CD4-positive, CD25-positive, alpha-beta regulatory T cell (primary cell): Measurements from ENCODE around the gene ATP9B. TPM values are rescaled to one million over a fixed set of nuclear protein-coding genes. Genes with fewer than 3 reads are reported as not detected.

Source experiments
- ATAC-seq, 2 donors: fragments of 150-1000 bp; cut with Tn5 transposase; one replicate each; pipeline ENCODE4 v1.10.0; 2021; ENCODE audit warnings: low read depth in 2 of 2, moderate number of reproducible peaks in 2 of 2, moderate library complexity in 1 of 2
- DNase-seq, 3 donors: peaks; one replicate each; pipeline versions ENCODE4 v3.0.0 to v3.0.0-alpha.2; 2012 to 2022; ENCODE audit warnings: mixed read lengths in 1 of 3
- H3K27ac ChIP-seq: one replicate; pipeline ENCODE4 v1.7.0; 2013; ENCODE audit warnings: mild to moderate bottlenecking, low read length; ENCODE audit not compliant: insufficient read depth, poor library complexity, severe bottlenecking
- H3K27me3 ChIP-seq: one replicate; pipeline ENCODE4 v1.7.0; 2013; ENCODE audit warnings: low read length; ENCODE audit not compliant: control insufficient read depth, insufficient read depth
- H3K36me3 ChIP-seq: one replicate; pipeline ENCODE4 v1.7.0; 2013; ENCODE audit warnings: mild to moderate bottlenecking, low read length, moderate library complexity; ENCODE audit not compliant: control insufficient read depth, insufficient read depth
- H3K4me1 ChIP-seq: 2 replicates; pipeline ENCODE4 v1.7.0; 2013; ENCODE audit warnings: mild to moderate bottlenecking, low read length; ENCODE audit not compliant: insufficient read depth, control insufficient read depth, poor library complexity, severe bottlenecking
- H3K4me3 ChIP-seq: one replicate; pipeline ENCODE4 v1.7.0; 2013; ENCODE audit warnings: low read depth, mild to moderate bottlenecking, low read length, moderate library complexity
- H3K9me3 ChIP-seq, 2 experiments: 1 replicate in 1 of 2; 2 replicates in 1 of 2; pipeline ENCODE4 v1.7.0; 2013; ENCODE audit warnings: low read length in 2 of 2, mild to moderate bottlenecking in 1 of 2, moderate library complexity in 1 of 2; ENCODE audit not compliant: control insufficient read depth in 2 of 2
- H3K27ac Mint-ChIP-seq, 3 donors: one replicate each; pipeline ENCODE4 v1.8.0; 2020 to 2022; ENCODE audit warnings: mild to moderate bottlenecking in 3 of 3, mixed read lengths in 3 of 3, moderate library complexity in 2 of 3
- H3K27me3 Mint-ChIP-seq: one replicate; pipeline ENCODE4 v1.8.0; 2022; ENCODE audit warnings: mild to moderate bottlenecking, mixed read lengths
- H3K36me3 Mint-ChIP-seq: one replicate; pipeline ENCODE4 v1.8.0; 2020; ENCODE audit warnings: mixed read lengths
- H3K4me1 Mint-ChIP-seq, 4 donors: one replicate each; pipeline ENCODE4 v1.8.0; 2020 to 2022; ENCODE audit warnings: mixed read lengths in 4 of 4, mild to moderate bottlenecking in 1 of 4
- H3K4me3 Mint-ChIP-seq, 4 donors: one replicate each; pipeline ENCODE4 v1.8.0; 2020 to 2022; ENCODE audit warnings: mild to moderate bottlenecking in 4 of 4, mixed read lengths in 4 of 4, moderate library complexity in 3 of 4
- H3K9me3 Mint-ChIP-seq, 7 donors: one replicate each; pipeline ENCODE4 v1.8.0; 2020 to 2022; ENCODE audit warnings: mixed read lengths in 7 of 7, mild to moderate bottlenecking in 3 of 7, moderate library complexity in 2 of 7
- polyA plus RNA-seq, 4 donors: library from polyadenylated mRNA; unstranded; fragments of 300-500 nt; fragmentation: Illumina TruSeq; gene quantifications; one replicate each; pipeline ENCODE4 v1.2.3, GENCODE V29; 2021
- total RNA-seq: library from RNA; stranded (reverse); gene quantifications from one replicate; pipeline ENCODE4 v1.2.3, GENCODE V29; 2022

ATP9B gene
- total and polyA plus RNA-seq, 5 donors from 2014 or later = 14.1 to 75.3 (median 17.6) TPM

- Histone ChIP-seq H3K4me3 (no peak overlapping the region), H3K27me3 (no peaks in the 10 kb centered on the region), H3K4me1 (no peaks in the 10 kb centered on the region), H3K36me3 (peaks cover 13% of the 10 kb centered on the region), H3K9me3 (no peaks in the 10 kb centered on the region), H3K27ac (no peak overlapping the region)
- peak overlapping the region in 1 of 4 donors; percentile 19 for H3K4me3 Mint-ChIP-seq
- H3K27me3 Mint-ChIP-seq = no peaks in the 10 kb centered on the region
- H3K36me3 Mint-ChIP-seq = peaks cover 31% of the 10 kb centered on the region
- peak in 1 of 3 donors; percentile 37 for DNase-seq
- H3K9me3 Mint-ChIP-seq = no peaks in the 10 kb centered on the region
- H3K27ac Mint-ChIP-seq = peak overlapping the region; percentile 69 to 83 (median 76)
- ATAC-seq = peak; percentile 58 to 74
- H3K4me1 Mint-ChIP-seq = peaks cover 6 to 23% (median 13%) of the 10 kb centered on the region in 4 donors
Measured at GRCh38 chr18:79368681-79369080, 299.5 kb downstream of the ATP9B start.

GRCh38 chr18:79371561-79372121, 302.4 kb downstream of the ATP9B start:
- H3K27ac Mint-ChIP-seq = peak overlapping the region; percentile 57 to 86 (median 75)
- Histone ChIP-seq H3K9me3 (no peaks in the 10 kb centered on the region), H3K36me3 (peaks cover 11% of the 10 kb centered on the region), H3K27me3 (no peaks in the 10 kb centered on the region), H3K4me3 (no peak overlapping the region), H3K27ac (no peak overlapping the region), H3K4me1 (no peaks in the 10 kb centered on the region)
- ATAC-seq (peak in 1 of 2 donors; percentile 29), DNase-seq (peak in 1 of 3 donors; percentile 40)
- no peak overlapping the region for H3K4me3 Mint-ChIP-seq
- no peaks in the 10 kb centered on the region for H3K27me3 Mint-ChIP-seq
- H3K36me3 Mint-ChIP-seq = peaks cover 20% of the 10 kb centered on the region
- no peaks in the 10 kb centered on the region for H3K9me3 Mint-ChIP-seq
- peaks cover 6 to 23% (median 14%) of the 10 kb centered on the region in 4 donors for H3K4me1 Mint-ChIP-seq

- DNase-seq (no peak), ATAC-seq (no peak)
- Mint-ChIP-seq H3K27ac (no peak overlapping the region), H3K36me3 (peaks cover 20% of the 10 kb centered on the region), H3K4me3 (no peak overlapping the region), H3K27me3 (no peaks in the 10 kb centered on the region), H3K4me1 (peaks cover 6 to 23% (median 14%) of the 10 kb centered on the region in 4 donors), H3K9me3 (peaks cover 0 to 1% (median 0%) of the 10 kb centered on the region in 7 donors)
- Histone ChIP-seq H3K36me3 (peaks cover 15% of the 10 kb centered on the region), H3K4me1 (no peaks in the 10 kb centered on the region), H3K9me3 (no peaks in the 10 kb centered on the region), H3K27me3 (no peaks in the 10 kb centered on the region), H3K27ac (no peak overlapping the region), H3K4me3 (no peak overlapping the region)
Measured at GRCh38 chr18:79372461-79372860, 303.3 kb downstream of the ATP9B start.

- no peak overlapping the region for H3K4me3 Mint-ChIP-seq
- H3K4me3 ChIP-seq = no peak overlapping the region
- H3K36me3 Mint-ChIP-seq = peaks cover 23% of the 10 kb centered on the region
- DNase-seq (no peak), ATAC-seq (no peak)
- no peaks in the 10 kb centered on the region for H3K9me3 ChIP-seq
- no peak overlapping the region for H3K27ac Mint-ChIP-seq
- H3K9me3 Mint-ChIP-seq = peaks cover 0 to 1% (median 0%) of the 10 kb centered on the region in 7 donors
- no peaks in the 10 kb centered on the region for H3K27me3 Mint-ChIP-seq
- no peaks in the 10 kb centered on the region for H3K27me3 ChIP-seq
- H3K27ac ChIP-seq = no peak overlapping the region
- peaks cover 6 to 20% (median 13%) of the 10 kb centered on the region in 4 donors for H3K4me1 Mint-ChIP-seq
- H3K4me1 ChIP-seq = no peaks in the 10 kb centered on the region
- peaks cover 20% of the 10 kb centered on the region for H3K36me3 ChIP-seq
Measured at GRCh38 chr18:79372991-79373390, 303.8 kb downstream of the ATP9B start.

- no peaks in the 10 kb centered on the region for H3K27me3 Mint-ChIP-seq
- H3K4me1 Mint-ChIP-seq = peaks cover 6 to 15% (median 9%) of the 10 kb centered on the region in 4 donors
- peaks cover under 1% of the 10 kb centered on the region for H3K4me1 ChIP-seq
- peak overlapping the region in 1 of 4 donors; percentile 32 for H3K4me3 Mint-ChIP-seq
- H3K27ac ChIP-seq = no peak overlapping the region
- H3K9me3 ChIP-seq = no peaks in the 10 kb centered on the region
- peaks cover 0 to 1% (median 0%) of the 10 kb centered on the region in 7 donors for H3K9me3 Mint-ChIP-seq
- ATAC-seq (no peak), DNase-seq (no peak)
- peaks cover 21% of the 10 kb centered on the region for H3K36me3 ChIP-seq
- peaks cover 22% of the 10 kb centered on the region for H3K36me3 Mint-ChIP-seq
- no peak overlapping the region for H3K4me3 ChIP-seq
- H3K27me3 ChIP-seq = no peaks in the 10 kb centered on the region
- H3K27ac Mint-ChIP-seq = peak overlapping the region in 1 of 3 donors; percentile 32
Measured at GRCh38 chr18:79373736-79374135, 304.5 kb downstream of the ATP9B start.

GRCh38 chr18:79374408-79375171, 305.4 kb downstream of the ATP9B start:
- no peak overlapping the region for H3K27ac Mint-ChIP-seq
- H3K27me3 ChIP-seq = no peaks in the 10 kb centered on the region
- H3K36me3 ChIP-seq = peaks cover 21% of the 10 kb centered on the region
- no peaks in the 10 kb centered on the region for H3K9me3 ChIP-seq
- peaks cover 4 to 21% (median 15%) of the 10 kb centered on the region in 4 donors for H3K4me1 Mint-ChIP-seq
- peaks cover 7% of the 10 kb centered on the region for H3K4me1 ChIP-seq
- ATAC-seq (no peak), DNase-seq (no peak)
- H3K4me3 ChIP-seq = no peak overlapping the region
- H3K4me3 Mint-ChIP-seq = no peak overlapping the region
- H3K27me3 Mint-ChIP-seq = no peaks in the 10 kb centered on the region
- H3K9me3 Mint-ChIP-seq = peaks cover 0 to 1% (median 0%) of the 10 kb centered on the region in 7 donors
- peaks cover 25% of the 10 kb centered on the region for H3K36me3 Mint-ChIP-seq
- H3K27ac ChIP-seq = no peak overlapping the region

GRCh38 chr18:79375441-79376154, 306.4 kb downstream of the ATP9B start:
- H3K27ac Mint-ChIP-seq = no peak overlapping the region
- Histone ChIP-seq H3K4me1 (peaks cover 7% of the 10 kb centered on the region), H3K27me3 (no peaks in the 10 kb centered on the region), H3K9me3 (no peaks in the 10 kb centered on the region), H3K36me3 (peaks cover 21% of the 10 kb centered on the region), H3K4me3 (no peak overlapping the region), H3K27ac (no peak overlapping the region)
- H3K27me3 Mint-ChIP-seq = no peaks in the 10 kb centered on the region
- peaks cover 0 to 1% (median 0%) of the 10 kb centered on the region in 7 donors for H3K9me3 Mint-ChIP-seq
- DNase-seq = no peak
- H3K36me3 Mint-ChIP-seq = peaks cover 20% of the 10 kb centered on the region
- peaks cover 4 to 18% (median 11%) of the 10 kb centered on the region in 4 donors for H3K4me1 Mint-ChIP-seq
- ATAC-seq = no peak
- no peak overlapping the region for H3K4me3 Mint-ChIP-seq
